Activated naive CD8-positive, alpha-beta T cell treated with anti-CD3 and anti-CD28 coated beads, Interleukin-2, amount 10 ng/mL, durations not matched to agents 7 days and 5 days (primary cell): ENCODE data around the gene PTPN4. TPM values are rescaled to one million over a fixed set of nuclear protein-coding genes. Genes with fewer than 3 reads are reported as not detected.
A peak's percentile ranks its signal among the peaks of the same experiment; 100 is the strongest.
"Not testable (repeated sequence)": the region's sequence is repeated elsewhere in the genome, so short reads cannot be mapped to it uniquely, and the experiment has no call there.

Experiments
- ATAC-seq: fragments of 150-1000 bp; cut with Tn5 transposase; one replicate; pipeline ENCODE4 v1.10.0; 2021; ENCODE audit warnings: low read depth, moderate library complexity
- POLR2A ChIA-PET: fragments of 350-600 bp; sonication (Branson Sonifier 250); formaldehyde crosslinking; loops from one replicate; lab custom pipeline; 2021; ENCODE audit warnings: antibody characterized with exemption; lab: Charles Lee
- DNase-seq: peaks from one replicate; pipeline ENCODE4 v3.0.0; 2021
- H3K27ac Mint-ChIP-seq: one replicate; pipeline ENCODE4 v1.8.0; 2022; ENCODE audit warnings: mild to moderate bottlenecking, mixed read lengths
- H3K27me3 Mint-ChIP-seq: one replicate; pipeline ENCODE4 v1.8.0; 2022; ENCODE audit warnings: mild to moderate bottlenecking, moderate library complexity, mixed read lengths
- H3K36me3 Mint-ChIP-seq: one replicate; pipeline ENCODE4 v1.8.0; 2021; ENCODE audit warnings: mild to moderate bottlenecking, mixed read lengths
- H3K4me1 Mint-ChIP-seq: one replicate; pipeline ENCODE4 v1.8.0; 2021; ENCODE audit warnings: mixed read lengths
- H3K4me3 Mint-ChIP-seq: one replicate; pipeline ENCODE4 v1.8.0; 2022; ENCODE audit warnings: mild to moderate bottlenecking, moderate library complexity, mixed read lengths
- H3K9me3 Mint-ChIP-seq: one replicate; pipeline ENCODE4 v1.8.0; 2021; ENCODE audit warnings: mixed read lengths
- total RNA-seq, 2 experiments: library from RNA; stranded (reverse); gene quantifications; one replicate each; pipeline ENCODE4 v1.2.3, GENCODE V29; 2021

PTPN4 gene
- total RNA-seq, 2 experiments from 2014 or later = 102 to 109 TPM

DNA sequence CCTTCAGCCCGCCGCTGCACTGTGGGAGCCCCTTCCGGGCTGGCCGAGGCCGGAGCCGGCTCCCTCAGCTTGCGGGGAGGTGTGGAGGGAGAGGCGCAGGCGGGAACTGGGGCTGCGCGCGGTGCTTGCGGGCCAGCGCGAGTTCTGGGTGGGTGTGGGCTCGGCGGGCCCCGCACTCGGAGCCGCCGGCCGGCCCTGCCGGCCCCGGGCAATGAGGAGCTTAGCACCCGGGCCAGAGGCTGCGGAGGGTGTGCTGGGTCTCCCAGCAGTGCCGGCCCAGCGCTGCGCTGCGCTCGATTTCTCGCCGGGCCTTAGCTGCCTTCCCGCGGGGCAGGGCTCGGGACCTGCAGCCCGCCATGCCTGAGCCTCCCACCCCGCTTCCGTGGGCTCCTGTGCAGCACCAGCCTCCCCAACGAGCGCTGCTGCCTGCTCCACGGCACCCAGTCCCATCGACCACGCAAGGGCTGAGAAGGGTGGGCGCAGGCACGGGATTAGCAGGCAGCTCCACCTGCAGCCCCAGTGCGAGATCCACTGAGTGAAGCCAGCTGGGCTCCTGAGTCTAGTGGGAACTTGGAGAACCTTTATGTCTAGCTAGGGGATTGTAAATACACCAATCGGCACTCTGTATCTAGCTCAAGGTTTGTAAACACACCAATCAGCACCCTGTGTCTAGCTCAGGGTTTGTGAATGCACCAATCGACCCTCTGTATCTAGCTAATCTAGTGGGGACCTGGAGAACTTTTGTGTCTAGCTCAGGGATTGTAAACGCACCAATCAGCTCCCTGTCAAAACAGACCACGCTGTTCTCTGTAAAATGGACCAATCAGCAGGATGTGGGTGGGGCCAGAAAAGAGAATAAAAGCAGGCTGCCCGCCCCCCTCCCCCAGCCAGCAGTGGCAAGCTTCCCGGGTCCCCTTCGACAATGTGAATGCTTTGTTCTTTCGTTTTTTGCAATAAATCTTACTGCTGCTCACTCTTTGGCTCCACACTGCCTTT, 237.5 kb downstream of the PTPN4 start:
- H3K36me3 Mint-ChIP-seq, ATAC-seq, H3K27me3 Mint-ChIP-seq, H3K27ac Mint-ChIP-seq, POLR2A ChIA-PET, H3K9me3 Mint-ChIP-seq, H3K4me3 Mint-ChIP-seq, DNase-seq, H3K4me1 Mint-ChIP-seq: not testable (repeated sequence)

DNA sequence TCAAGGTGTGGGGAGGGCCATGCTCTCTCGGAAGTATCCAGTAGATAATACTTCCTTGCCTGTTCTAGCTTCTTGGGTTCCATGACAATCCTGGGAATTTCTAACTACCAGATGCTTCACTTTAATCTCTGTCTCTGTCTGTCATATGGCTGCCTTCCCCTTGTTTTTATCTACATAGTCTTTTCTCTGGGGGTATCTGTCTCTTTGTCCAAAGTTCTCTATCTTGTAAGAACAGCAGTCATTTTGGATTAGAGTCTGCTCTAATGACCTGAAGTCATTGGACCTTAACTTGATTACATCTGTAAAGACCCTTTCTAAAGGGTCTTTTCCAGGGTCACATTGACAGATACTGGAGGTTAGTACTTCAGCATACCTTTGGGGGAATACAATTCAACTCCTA, 241.7 kb downstream of the PTPN4 start:
- POLR2A ChIA-PET = no interaction called here
- ATAC-seq (no peak), DNase-seq (no peak)
- peaks cover 2% of the 10 kb centered on the region for H3K27me3 Mint-ChIP-seq
- H3K4me3 Mint-ChIP-seq = no peak overlapping the region
- H3K9me3 Mint-ChIP-seq = no peaks in the 10 kb centered on the region
- no peaks in the 10 kb centered on the region for H3K36me3 Mint-ChIP-seq
- no peaks in the 10 kb centered on the region for H3K4me1 Mint-ChIP-seq
- H3K27ac Mint-ChIP-seq = no peak overlapping the region

DNA sequence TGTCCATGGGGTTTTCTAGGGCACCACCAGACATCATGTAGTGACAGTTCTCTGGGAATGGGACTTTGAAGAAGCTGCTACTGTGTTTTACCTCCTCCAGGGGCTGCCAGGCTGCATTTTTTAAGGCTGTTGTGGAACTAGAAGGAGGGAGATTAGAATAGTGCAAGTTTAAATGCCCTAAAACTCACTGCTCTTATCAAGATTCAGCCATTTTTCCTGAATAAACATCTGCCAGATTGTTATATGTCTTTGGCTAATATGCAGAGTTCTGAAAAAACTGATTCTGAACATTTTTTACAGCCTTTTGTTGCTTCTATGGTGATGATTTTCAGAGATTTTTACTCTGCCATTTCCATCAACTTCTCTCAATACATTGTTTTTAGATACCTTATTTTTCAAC, 244.5 kb downstream of the PTPN4 start:
- Mint-ChIP-seq H3K9me3 (no peaks in the 10 kb centered on the region), H3K27ac (no peak overlapping the region), H3K27me3 (peaks cover 2% of the 10 kb centered on the region), H3K36me3 (no peaks in the 10 kb centered on the region), H3K4me1 (no peaks in the 10 kb centered on the region), H3K4me3 (no peak overlapping the region)
- ATAC-seq (no peak), DNase-seq (no peak)
- POLR2A ChIA-PET = no interaction called here

DNA sequence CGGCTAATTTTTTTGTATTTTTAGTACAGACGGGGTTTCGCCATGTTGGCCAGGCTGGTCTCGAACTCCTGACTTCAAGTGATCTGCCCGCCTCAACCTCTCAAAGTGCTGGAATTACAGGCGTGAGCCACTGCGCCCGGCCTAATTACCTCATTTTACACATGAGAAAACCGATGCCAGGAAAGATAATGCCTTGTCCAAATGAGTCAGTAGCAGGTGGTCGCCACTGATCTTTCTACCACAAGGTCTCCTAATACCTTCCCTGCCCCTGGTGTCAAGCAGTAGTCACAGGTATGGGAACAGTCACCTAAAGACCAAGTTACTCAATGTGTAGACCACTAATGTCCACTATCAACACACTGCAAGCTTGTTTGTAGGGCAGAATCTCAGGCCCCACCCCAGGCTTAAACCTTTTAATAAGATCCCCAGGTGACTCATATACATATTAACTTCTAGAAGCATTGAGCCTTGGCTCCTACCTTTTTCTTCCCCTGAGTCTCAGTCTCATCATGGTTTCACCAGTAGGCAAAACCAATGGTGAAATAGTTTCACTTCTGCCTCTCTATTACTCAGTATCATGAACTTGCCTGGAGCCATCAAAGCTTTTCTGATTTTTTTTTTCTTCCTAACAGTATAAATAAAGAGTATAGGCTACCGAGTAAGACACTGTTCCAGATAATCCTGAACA, 246.3 kb downstream of the PTPN4 start:
- Mint-ChIP-seq H3K4me1 (no peaks in the 10 kb centered on the region), H3K9me3 (no peaks in the 10 kb centered on the region), H3K4me3 (no peak overlapping the region), H3K27ac (no peak overlapping the region), H3K27me3 (peaks cover under 1% of the 10 kb centered on the region), H3K36me3 (no peaks in the 10 kb centered on the region)
- ATAC-seq (no peak), DNase-seq (no peak)
- POLR2A ChIA-PET = no interaction called here

DNA sequence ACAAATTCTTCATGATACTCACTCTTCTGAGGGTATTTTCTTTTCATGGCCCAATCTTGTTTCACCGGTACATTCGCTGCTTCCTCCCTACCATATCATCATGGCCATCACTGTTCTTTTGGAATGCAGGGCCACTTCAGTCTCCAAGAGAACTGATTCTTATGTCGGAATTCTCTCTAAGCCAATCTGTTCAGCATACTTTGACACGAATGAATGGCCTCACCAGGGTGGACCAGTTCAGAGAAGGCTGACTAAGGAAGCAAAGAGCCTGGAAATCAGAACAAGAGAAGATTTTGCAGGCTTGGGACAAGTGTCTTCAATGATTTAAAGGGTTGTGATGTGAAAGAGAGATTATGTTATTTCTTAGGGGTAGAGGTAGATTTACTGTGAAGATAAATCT, 248.1 kb downstream of the PTPN4 start:
- Mint-ChIP-seq H3K4me1 (peaks cover 7% of the 10 kb centered on the region), H3K27me3 (peaks cover 2% of the 10 kb centered on the region), H3K9me3 (no peaks in the 10 kb centered on the region), H3K27ac (no peak overlapping the region), H3K36me3 (no peaks in the 10 kb centered on the region), H3K4me3 (no peak overlapping the region)
- DNase-seq (no peak), ATAC-seq (no peak)
- POLR2A ChIA-PET = no interaction called here

DNA sequence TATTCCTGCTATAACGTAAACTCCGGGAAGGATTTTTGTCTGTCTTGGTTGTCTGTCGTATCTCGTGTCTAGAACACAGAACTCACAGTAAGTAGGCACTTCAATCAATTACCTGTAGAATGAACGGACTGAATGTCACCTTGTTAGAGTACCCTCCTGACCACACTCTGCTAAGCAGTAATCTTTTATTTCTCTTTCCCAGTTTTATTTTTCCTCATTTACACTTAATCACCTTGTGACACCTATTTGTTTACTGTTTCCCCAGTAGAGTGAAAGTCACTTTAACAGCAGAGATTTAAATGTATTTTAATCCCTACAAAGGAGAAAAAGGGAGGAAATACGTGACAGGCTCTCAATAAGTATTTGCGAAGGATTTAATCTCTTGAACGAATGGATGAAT, 252.6 kb downstream of the PTPN4 start:
- Mint-ChIP-seq H3K27me3 (peaks cover 4% of the 10 kb centered on the region), H3K27ac (no peak overlapping the region), H3K36me3 (no peaks in the 10 kb centered on the region), H3K4me1 (peaks cover 19% of the 10 kb centered on the region), H3K9me3 (no peaks in the 10 kb centered on the region), H3K4me3 (peak overlapping the region; percentile 81)
- POLR2A ChIA-PET = interaction anchor here (0.6 to 1.3 kb wide), 7 partner anchors 97 to 301 kb away, joined by 3 to 5 read pairs (median 3); partner anchors contain the start of gene PTPN4
- DNase-seq (no peak), ATAC-seq (no peak)

DNA sequence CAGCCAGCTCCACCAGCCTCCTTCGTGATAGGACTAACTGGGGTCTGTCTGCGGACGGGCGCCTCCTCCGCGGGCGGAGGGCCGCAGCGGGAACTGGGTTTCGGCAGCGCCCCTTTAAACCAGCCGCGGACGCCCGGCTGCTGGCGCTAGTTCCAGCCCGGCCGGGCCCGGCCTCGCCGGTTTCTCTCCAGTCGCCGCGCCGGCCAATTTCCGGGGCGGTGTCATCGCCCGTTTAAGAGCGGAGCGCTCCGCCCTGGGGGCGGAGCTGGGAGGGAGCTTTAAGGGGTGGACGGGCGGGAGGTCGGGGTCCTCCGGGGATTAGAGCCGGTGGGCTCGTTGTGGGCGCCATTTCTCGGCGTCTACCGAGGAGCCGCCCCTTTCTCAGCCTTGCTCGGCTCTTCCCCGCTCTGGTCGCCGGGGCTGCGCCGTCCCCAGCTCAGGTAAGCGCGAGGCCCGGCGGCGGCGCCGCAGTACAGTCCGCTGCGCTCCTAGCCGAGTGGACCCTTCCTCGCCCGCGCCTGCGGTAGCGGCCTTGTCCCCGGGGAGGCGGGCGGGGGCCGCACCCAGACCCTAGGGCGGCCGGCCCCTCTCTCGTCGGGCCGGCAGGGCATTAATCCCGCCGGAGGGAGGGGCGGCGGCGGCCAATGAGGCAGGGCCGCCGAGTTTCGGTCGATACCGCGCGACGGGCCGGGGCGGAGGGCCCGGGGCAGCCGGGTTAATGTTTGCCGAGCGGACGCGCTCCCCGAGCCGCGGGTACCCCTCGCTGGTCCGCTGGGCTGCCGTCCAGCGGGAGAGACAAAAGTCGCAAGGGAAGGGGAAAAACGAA, 253.3 kb downstream of the PTPN4 start, which contains the start of gene EPB41L5:
EPB41L5 (plus strand) TSS at position 307 of the 826 bp plus-strand sequence. CDS start 6,008 bp downstream, outside the sequence.
- ATAC-seq (peak; percentile 95), DNase-seq (peak; percentile 89)
- H3K4me1 Mint-ChIP-seq = peaks cover 19% of the 10 kb centered on the region
- H3K4me3 Mint-ChIP-seq = peak within 1 kb of the TSS; percentile 81
- no peaks in the 10 kb centered on the region for H3K9me3 Mint-ChIP-seq
- no peaks in the 10 kb centered on the region for H3K36me3 Mint-ChIP-seq
- H3K27me3 Mint-ChIP-seq = peaks cover 4% of the 10 kb centered on the region
- POLR2A ChIA-PET = interaction anchor here (0.6 to 1.3 kb wide), 7 partner anchors 96 to 300 kb away, joined by 3 to 5 read pairs (median 3); partner anchors contain the start of gene PTPN4
- no peak within 1 kb of the TSS for H3K27ac Mint-ChIP-seq

DNA sequence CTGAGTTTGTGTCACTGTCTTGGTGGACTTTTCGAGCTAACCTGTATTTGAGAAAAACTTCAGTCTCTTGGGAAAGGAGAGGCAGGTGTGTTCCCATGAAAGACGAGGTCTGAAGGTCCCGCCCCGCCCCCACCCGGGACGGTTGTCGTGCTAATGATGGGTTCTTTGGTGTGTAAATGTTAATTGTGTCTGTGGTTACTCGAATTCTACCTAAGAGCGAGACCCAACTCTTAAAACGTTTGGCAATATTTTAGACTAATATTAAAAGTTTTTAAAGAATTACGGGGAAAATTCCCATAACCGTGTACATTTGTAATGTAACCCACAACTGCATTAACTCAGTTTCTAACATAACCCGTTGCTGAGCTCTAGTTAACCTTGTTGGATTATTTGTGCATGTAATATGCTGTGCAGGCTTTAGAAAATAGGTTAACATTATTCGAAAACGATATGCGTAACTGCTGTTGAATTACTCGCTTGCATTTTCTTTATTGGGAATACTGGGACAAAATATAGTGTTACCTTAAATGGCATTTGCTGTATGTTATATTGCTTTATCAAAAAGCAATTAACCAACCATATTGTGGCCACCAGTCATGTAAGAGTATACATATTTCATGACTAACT, 254.0 kb downstream of the PTPN4 start:
- H3K27ac Mint-ChIP-seq = no peak overlapping the region

DNA sequence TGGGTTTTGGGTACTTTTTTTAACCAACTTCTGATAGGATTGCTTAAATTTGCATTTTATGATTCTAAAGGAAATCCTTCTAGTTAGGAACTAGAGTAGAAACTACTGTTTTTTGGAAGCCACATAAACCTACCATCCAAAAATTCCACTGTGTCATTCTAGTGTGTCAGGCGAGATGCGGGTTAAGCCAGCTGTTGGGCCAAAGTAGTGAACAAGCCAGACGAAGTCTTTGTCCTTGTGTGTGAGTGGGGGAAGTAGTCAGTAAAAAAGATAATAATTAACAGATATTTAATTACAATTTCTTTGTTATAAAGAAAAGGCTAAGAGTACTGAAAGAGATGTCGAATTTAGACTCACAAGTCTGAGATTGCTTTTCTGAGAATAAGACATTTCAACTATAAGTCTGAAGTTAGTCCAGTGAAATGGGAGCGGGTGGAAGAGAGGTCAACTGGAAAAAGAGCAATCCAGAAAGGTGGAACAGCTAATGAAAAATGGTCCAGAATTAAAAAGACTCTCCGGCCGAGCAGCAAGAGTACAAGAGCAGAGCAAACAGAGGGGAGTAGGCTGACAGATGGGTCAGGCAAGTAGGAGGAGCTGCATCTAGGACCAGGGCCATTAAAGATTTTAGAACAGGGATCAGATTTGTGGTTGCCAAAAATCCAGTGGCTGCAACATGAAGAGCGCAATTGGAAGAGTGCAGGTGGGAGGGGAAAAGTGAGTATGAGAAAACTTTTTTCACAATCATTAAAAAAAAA, 254.7 kb downstream of the PTPN4 start:
- no peak overlapping the region for H3K27ac Mint-ChIP-seq

More for the DNA sequence above, 254.0 kb downstream of the PTPN4 start:
- DNase-seq (no peak), ATAC-seq (no peak)
- H3K27me3 Mint-ChIP-seq = peaks cover 4% of the 10 kb centered on the region
- H3K4me1 Mint-ChIP-seq = peaks cover 19% of the 10 kb centered on the region
- H3K4me3 Mint-ChIP-seq = peak overlapping the region; percentile 77
- no peaks in the 10 kb centered on the region for H3K9me3 Mint-ChIP-seq
- H3K36me3 Mint-ChIP-seq = no peaks in the 10 kb centered on the region
- POLR2A ChIA-PET = no interaction called here

DNA sequence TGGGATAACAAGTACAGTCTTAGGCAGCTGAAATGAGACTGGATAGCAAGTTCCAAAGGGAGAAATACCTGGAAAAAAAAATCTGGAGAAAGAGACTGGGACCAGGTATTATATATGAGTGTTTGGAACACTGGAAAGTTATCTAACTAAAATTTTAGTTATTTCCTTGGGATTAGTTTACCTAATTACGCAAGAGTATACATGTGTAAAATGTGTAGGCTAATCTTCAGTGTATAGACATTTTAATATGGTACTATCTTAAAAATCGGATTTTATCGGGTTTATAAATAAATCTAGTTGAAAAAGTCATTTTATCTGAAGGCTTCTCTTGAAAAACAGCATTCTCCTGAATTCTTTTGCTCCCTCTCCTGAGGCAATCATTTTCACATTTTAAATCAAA, 257.1 kb downstream of the PTPN4 start:
- peaks cover 3% of the 10 kb centered on the region for H3K27me3 Mint-ChIP-seq
- no peaks in the 10 kb centered on the region for H3K36me3 Mint-ChIP-seq
- ATAC-seq (no peak), DNase-seq (no peak)
- no peak overlapping the region for H3K27ac Mint-ChIP-seq
- POLR2A ChIA-PET = no interaction called here
- no peak overlapping the region for H3K4me3 Mint-ChIP-seq
- peaks cover 18% of the 10 kb centered on the region for H3K4me1 Mint-ChIP-seq
- no peaks in the 10 kb centered on the region for H3K9me3 Mint-ChIP-seq

More for the DNA sequence above, 254.7 kb downstream of the PTPN4 start:
- H3K4me1 Mint-ChIP-seq = peaks cover 19% of the 10 kb centered on the region
- peaks cover 4% of the 10 kb centered on the region for H3K27me3 Mint-ChIP-seq
- ATAC-seq = no peak
- no peak for DNase-seq
- H3K36me3 Mint-ChIP-seq = no peaks in the 10 kb centered on the region
- POLR2A ChIA-PET = no interaction called here
- H3K4me3 Mint-ChIP-seq = peak overlapping the region; percentile 77
- H3K9me3 Mint-ChIP-seq = no peaks in the 10 kb centered on the region

DNA sequence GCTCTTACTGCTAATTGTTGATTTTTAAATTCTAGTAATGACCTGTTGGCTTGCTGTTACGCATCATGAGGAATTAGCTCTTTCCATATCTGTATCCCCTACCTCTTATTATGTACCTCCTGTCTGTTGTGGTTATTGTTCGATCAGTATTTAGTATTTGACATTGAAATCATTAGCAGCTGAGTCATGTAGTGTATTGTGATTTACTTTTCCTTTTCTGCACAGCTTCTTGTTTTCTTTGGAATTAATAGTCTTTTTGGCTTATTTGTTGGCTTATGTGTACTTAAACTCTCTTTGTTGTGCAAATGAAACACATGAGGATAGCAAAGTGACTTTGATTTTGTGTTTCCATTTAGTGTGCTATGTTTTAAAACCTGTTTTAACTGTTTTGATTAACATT, 257.5 kb downstream of the PTPN4 start:
- Mint-ChIP-seq H3K4me3 (no peak overlapping the region), H3K27me3 (peaks cover 2% of the 10 kb centered on the region), H3K36me3 (peaks cover under 1% of the 10 kb centered on the region), H3K9me3 (no peaks in the 10 kb centered on the region), H3K27ac (no peak overlapping the region), H3K4me1 (peaks cover 16% of the 10 kb centered on the region)
- ATAC-seq (no peak), DNase-seq (no peak)
- POLR2A ChIA-PET = no interaction called here

DNA sequence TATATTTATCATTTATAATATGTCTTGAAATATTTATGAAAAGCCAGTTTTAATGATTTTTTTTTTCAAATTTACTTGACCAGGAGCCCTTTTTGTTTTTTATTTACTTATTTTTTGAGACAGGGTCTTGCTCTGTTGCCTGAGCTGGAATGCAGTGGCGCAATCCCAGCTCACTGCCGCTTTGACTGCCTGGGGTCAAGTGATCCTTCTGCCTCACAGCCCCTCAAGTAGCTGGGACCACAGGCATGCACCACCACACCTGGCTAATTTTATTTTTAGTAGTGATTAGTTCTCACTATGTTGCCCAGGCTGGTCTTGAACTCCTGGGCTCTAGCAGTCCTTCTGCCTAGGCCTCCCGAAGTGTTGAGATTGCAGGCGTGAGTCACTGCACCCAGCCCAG, 258.8 kb downstream of the PTPN4 start:
- ATAC-seq = no peak
- Mint-ChIP-seq H3K36me3 (peaks cover 8% of the 10 kb centered on the region), H3K4me3 (no peak overlapping the region), H3K27ac (no peak overlapping the region), H3K4me1 (peaks cover 10% of the 10 kb centered on the region), H3K9me3 (peaks cover 3% of the 10 kb centered on the region), H3K27me3 (peaks cover 2% of the 10 kb centered on the region)
- POLR2A ChIA-PET = no interaction called here
- DNase-seq = no peak
